Embryonic facial prominence (tissue), 1 donor: ENCODE results near the gene VSTM2L.

Experiments used
- DNase-seq: peaks from one replicate; pipeline ENCODE4 v3.0.0-alpha.2; 2016; ENCODE audit errors: extremely low spot score

Gene VSTM2L

GRCh38 chr20:37987602-37988290 lies 84.8 kb downstream of the VSTM2L start:
- DNase-seq, result no peak

GRCh38 chr20:37988306-37988954 lies 85.5 kb downstream of the VSTM2L start:
- no peak for DNase-seq

GRCh38 chr20:37989601-37990295 lies 86.8 kb downstream of the VSTM2L start:
- no peak for DNase-seq

GRCh38 chr20:37990571-37991151 lies 87.7 kb downstream of the VSTM2L start:
- DNase-seq, result no peak

- no peak for DNase-seq
Measured at GRCh38 chr20:37991157-37991866, 88.4 kb downstream of the VSTM2L start.

- DNase-seq, result no peak
Measured at GRCh38 chr20:37991908-37992307, 89.0 kb downstream of the VSTM2L start.

GRCh38 chr20:37992802-37993409 lies 90.0 kb downstream of the VSTM2L start:
- DNase-seq, result peak; percentile 52

GRCh38 chr20:37994512-37994911 lies 91.6 kb downstream of the VSTM2L start:
- DNase-seq, result no peak
